Sciatic nerve (tissue), 2 donors: Measurements from ENCODE around the gene KCTD16. TPM values are rescaled to one million over a fixed set of nuclear protein-coding genes. Genes with fewer than 3 reads are reported as not detected.

Source experiments
- ATAC-seq: fragments of 200-7000 bp; cut with Tn5 transposase; one replicate; pipeline ENCODE4 v1.9.1; 2020; ENCODE audit warnings: mild to moderate bottlenecking, moderate library complexity
- DNase-seq: peaks from one replicate; pipeline ENCODE4 v3.0.0-alpha.2; 2020; ENCODE audit warnings: low spot score
- intact Hi-C: fragments of 100-400 bp; cut with DNase I; formaldehyde crosslinking; loops from one replicate; pipeline ENCODE4 v1.14.2; 2022
- total RNA-seq: library from RNA; stranded (reverse); fragmentation: NEBNext Ultra II Directional; extraction: Animal tissue kit (Norgen Biotek cat#: 25700); gene quantifications from one replicate; pipeline ENCODE4 v1.2.1, GENCODE V29; 2021
- donor health status: DM: no; HTN: no; CAD: no.
- donor health status: DM: no; HTN: no; CAD: no.

KCTD16 gene
- total RNA-seq, 1 donor from 2014 or later, result 0.53 TPM

DNA sequence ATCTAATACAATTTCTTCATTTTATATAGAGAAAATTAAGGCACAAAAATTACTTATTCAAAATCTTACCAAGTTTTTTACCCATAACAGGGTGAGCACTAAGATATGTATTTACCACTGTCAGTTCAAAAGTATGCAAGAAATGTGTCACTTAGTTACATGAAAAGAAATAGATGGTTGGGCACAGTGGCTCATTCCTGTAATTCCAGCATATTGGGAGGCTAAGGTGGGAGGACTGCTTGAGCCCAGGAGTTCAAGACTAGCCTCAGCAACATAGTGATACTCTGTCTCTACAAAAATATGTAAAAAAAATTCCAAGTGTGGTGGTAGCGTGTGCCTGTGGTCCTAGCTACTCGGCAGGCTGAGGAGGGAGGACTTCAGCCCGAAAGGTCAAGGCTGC lies 19.6 kb upstream of the KCTD16 start:
- DNase-seq, result no peak
- intact Hi-C loops, result no loop called here

DNA sequence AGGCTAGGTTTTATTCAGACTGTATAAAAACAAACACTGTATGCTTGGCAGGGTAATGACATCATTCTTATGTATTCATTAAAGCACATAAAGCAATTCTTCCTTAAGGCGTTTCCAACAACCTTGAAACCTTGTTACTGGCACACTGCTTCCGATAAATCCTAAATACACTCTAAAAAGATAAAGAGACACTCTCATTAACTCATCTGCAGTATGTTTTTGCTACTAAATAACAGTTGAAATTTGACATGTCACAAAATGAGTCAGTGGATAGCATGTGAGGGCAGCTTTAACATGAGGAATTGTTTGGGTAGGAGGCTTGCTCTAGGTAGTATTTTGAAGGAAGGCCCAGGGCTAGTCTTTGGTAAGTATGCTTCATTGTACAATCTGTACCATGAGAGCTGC lies 13.9 kb upstream of the KCTD16 start:
- ATAC-seq, result no peak
- intact Hi-C loops, result no loop called here
- no peak for DNase-seq

More for the DNA sequence above, 19.6 kb upstream of the KCTD16 start:
- ATAC-seq, result no peak

DNA sequence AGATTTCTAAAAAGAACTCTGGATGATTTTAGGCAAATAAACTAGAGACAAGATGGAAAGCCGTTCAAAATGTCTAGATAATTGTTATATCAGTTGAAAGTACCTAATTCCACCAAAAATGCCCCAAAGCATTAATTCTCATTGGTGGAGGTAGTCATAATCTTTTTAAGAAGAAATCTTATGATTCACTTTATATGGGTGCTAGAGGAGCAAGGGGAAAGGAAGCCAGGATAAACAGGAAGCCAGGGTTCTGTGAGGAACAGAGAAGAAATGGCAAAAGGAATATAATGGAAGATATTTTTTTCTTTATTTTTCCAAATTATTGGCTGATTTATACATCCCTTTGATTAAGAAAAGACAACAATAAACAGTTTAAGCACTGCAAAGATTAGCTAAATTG lies 8.0 kb upstream of the KCTD16 start:
- intact Hi-C loops, result no loop called here
- ATAC-seq (no peak), DNase-seq (no peak)

DNA sequence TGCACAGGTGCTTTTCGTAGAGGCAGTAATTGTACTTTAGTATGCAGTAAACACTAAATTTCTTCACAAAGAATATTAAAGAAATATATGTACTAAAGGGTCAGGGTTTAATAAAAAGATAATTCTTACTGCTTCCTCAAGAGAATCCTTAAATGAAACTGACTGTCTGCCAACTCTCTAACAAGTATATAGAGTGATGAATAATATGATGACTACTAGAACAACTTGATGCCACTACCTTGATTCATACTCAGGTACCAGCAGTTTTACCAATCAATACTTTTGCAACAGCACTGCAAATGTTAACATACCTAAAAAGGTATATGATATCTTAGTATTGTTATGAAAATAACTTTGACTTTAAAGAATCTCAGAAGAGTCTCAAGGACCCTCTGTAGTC lies 4.0 kb upstream of the KCTD16 start:
- no peak for ATAC-seq
- no peak for DNase-seq

GRCh38 chr5:144167998-144168397 lies 2.7 kb upstream of the KCTD16 start:
- no peak for ATAC-seq

More for the DNA sequence above, 4.0 kb upstream of the KCTD16 start:
- intact Hi-C loops, result loop anchor here (5.0 kb wide), 1 partner anchor 64 kb away; no protein-coding TSS in a partner anchor

DNA sequence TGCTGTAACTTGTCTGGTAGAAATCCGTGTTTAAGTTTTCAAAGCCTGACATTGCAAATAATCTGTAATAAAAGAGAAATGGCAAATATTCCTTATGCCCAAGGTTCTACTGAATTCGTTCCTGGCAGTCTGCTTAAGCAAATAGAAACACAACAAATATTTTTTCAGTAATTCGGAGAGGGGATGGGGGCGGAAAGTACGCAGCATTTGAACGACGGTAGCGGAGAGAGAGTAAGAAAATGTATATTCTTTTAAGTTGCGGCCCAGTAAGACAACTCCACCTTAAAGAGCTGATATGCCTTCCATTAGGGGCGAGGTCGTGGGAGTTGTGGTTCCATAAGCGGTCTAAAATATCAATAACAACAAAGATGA lies 783 bp upstream of the KCTD16 start:
- intact Hi-C loops, result loop anchor here (5.0 kb wide), 1 partner anchor 68 kb away; no protein-coding TSS in a partner anchor
- no peak for DNase-seq
- ATAC-seq, result no peak

More at GRCh38 chr5:144167998-144168397, 2.7 kb upstream of the KCTD16 start:
- DNase-seq, result no peak
- intact Hi-C loops, result loop anchor here (5.0 kb wide), 1 partner anchor 66 kb away; no protein-coding TSS in a partner anchor

DNA sequence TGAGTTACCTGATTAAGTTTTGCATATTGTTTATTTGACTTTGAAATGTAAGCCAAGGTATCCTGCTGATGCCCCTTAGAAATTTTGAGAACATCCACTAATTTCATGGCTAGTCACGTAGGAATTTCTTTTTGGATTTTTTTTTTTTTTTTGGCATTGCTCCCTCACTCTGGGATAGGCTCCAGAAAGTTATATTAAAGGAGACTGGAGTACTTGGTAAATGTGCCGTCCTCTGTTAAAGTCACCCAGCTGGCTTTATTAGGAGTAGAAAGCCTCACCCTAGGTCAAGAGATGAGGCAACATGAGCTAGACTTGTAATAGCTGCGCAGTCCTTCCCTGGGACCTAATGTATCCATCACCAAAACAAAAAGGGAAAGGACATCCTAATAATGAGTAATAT lies 3.1 kb downstream of the KCTD16 start:
- no peak for ATAC-seq
- no peak for DNase-seq
- intact Hi-C loops, result no loop called here

DNA sequence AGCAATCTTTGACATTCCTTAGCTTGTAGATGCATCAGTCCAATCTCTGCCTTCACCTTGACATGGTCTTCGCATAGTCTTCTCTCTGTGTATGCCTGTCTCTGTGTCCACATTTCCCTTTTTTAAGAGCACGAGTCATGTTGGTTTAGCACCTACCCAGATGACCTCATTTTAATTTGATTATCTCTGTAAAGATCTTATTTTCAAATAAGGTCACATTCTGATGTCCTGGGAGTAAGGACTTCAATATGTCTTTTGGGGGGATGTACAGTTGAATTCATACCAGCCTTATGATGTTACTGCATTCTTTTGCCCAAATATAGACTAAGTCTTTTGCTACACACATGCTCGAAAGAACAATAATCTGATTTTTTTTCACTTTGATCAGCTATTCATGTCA lies 6.9 kb downstream of the KCTD16 start:
- intact Hi-C loops, result no loop called here
- no peak for DNase-seq
- ATAC-seq, result no peak

DNA sequence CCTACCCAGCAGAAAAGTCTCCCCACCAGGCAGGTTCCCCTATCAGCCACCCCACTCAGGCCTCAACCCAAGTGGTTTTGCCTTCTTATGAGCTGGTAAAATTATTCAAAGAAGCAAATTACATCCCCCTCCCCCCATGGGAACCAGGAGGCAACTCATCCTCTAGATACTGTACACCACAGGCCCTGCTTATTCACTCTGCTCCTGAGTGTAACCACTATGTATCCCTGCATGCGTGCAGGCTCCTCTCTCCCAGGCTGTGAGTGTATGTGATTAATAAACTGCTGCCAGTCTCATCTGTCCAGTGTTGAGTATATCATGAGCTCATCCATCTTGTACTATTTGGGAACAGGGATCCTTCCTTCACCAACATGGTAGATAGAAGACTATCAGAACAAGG lies 8.6 kb downstream of the KCTD16 start:
- no peak for ATAC-seq
- intact Hi-C loops, result no loop called here
- no peak for DNase-seq

GRCh38 chr5:144183254-144183889 lies 12.7 kb downstream of the KCTD16 start:
- intact Hi-C loops, result no loop called here
- DNase-seq, result no peak
- ATAC-seq, result no peak

- intact Hi-C loops, result no loop called here
- ATAC-seq, result peak; percentile 85
- peak; percentile 70 for DNase-seq
These were observed 17.1 kb downstream of the KCTD16 start for GRCh38 chr5:144187699-144188294.

- ATAC-seq (no peak), DNase-seq (no peak)
- intact Hi-C loops, result no loop called here
These were observed 19.2 kb downstream of the KCTD16 start for GRCh38 chr5:144189800-144190429.

DNA sequence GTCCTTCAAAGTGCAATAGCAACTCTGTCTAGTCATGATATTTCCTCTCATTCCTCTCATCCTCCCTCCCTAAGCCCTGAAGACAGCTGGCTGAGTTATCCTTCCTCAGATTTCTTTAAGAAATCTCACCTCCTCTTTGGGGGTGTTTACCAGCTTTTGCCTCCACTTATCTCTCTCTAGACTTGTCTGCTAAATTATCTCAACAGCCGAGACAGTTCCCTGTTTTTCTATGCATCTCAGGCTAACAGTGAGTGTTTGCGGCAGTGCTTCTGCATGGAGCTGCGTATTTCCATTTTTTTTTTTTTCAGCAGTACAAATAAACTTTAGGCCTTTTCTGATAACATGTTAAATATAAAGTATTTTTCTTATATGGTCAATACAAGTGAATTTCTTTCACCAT lies 20.9 kb downstream of the KCTD16 start:
- no peak for DNase-seq
- intact Hi-C loops, result no loop called here
- no peak for ATAC-seq

GRCh38 chr5:144191998-144192397 lies 21.3 kb downstream of the KCTD16 start:
- DNase-seq, result no peak
- intact Hi-C loops, result no loop called here
- peak; percentile 76 for ATAC-seq

GRCh38 chr5:144192661-144193060 lies 22.0 kb downstream of the KCTD16 start:
- no peak for DNase-seq
- intact Hi-C loops, result no loop called here
- ATAC-seq, result no peak

- no peak for DNase-seq
- no peak for ATAC-seq
- intact Hi-C loops, result no loop called here
These were observed 23.5 kb downstream of the KCTD16 start for GRCh38 chr5:144194144-144194543.

DNA sequence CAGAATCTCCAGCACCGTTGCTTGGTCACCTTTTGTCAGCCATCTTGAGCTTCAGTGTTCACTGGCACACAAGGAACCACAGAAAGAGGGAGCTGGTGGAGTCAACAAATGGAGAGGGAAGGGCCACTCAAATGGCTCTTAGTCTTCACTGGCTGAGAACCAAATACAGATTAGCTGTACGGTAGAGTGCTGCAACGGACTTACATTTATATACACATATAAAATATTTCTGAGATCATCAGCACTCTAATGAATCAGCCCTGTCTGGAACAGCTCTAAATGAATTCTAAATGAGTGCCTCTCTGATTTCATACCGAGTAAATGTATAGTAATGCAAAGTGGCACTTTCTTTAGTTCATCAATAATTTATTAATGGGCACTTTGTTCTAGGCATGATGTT lies 24.8 kb downstream of the KCTD16 start:
- no peak for DNase-seq
- no peak for ATAC-seq
- intact Hi-C loops, result no loop called here

GRCh38 chr5:144196612-144197011 lies 25.9 kb downstream of the KCTD16 start:
- ATAC-seq (no peak), DNase-seq (no peak)
- intact Hi-C loops, result no loop called here

GRCh38 chr5:144198386-144198785 lies 27.7 kb downstream of the KCTD16 start:
- ATAC-seq (no peak), DNase-seq (no peak)
- intact Hi-C loops, result no loop called here

DNA sequence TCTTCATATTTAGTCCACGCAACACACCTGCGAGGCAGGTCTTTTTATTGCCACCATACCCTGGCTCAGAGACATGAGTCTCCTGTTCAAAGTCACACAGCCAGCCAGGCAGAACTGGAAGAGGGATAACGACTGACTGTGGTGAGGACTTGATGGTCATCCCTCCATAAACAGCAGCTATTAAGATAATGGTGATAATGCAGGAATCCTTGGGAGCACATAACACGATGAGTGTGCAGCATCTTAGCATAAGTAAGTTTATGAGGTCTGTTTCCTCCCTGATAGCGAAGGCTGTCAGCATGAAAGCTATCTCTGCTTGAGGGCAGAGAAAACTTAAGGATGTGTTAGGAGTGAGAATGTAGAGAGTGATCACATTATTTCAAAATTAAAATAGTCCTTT lies 30.9 kb downstream of the KCTD16 start:
- ATAC-seq (no peak), DNase-seq (no peak)
- intact Hi-C loops, result no loop called here
